HG03520 (cell line): Measurements from ENCODE around the gene NUBP1.
"Not testable (repeated sequence)": the region's sequence is repeated elsewhere in the genome, so short reads cannot be mapped to it uniquely, and the experiment has no call there.

ENCODE experiments used
- ATAC-seq: cut with Tn5 transposase; IDR thresholded peaks from one replicate; pipeline ENCODE4 v1.9.1; 2021; ENCODE audit warnings: mild to moderate bottlenecking, moderate library complexity; ENCODE audit not compliant: unreplicated experiment

The NUBP1 gene

DNA sequence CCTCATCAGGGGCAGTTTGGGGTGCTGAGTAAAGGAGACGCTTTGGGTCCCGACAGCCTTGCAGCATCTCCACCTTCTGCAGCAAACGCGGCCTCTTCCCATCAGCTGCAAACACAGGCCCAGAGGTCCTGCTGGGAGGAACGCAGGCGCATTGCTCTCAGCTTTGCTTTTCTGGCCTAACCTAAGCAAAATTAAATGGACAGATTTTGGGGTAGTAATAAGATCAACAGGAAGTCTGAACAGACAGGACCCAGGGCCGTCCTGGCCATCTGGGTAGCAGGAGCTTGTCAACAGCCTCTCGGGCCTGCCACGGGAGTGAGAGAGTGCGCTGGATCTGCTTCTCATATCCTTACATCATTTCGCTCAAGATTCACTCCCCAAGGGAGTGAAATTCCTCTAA lies 7.2 kb downstream of the NUBP1 start:
- ATAC-seq: no peak

DNA sequence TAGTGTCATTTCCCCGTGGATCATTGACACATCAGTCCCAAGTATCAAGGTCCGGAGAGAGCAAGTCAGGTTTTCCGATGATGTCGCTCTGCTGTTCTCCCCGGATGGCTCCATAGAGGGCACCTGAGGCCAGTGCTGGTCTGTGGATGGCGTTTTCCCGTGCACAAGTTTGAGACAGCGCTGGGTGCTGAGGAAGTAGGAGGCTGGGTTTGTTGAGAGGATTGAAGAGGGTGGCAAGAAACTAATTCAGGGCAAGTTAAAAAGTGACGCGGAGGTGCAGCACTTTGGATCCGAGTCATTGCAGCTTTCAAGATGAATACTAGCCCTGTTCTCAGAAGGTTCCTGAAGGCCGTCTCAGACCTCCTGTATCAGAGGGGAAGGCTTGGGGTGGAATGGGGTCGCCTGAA lies 7.7 kb downstream of the NUBP1 start:
- ATAC-seq: no peak

- no peak for ATAC-seq
Measured at GRCh38 chr16:10752843-10753523, 9.3 kb downstream of the NUBP1 start.

DNA sequence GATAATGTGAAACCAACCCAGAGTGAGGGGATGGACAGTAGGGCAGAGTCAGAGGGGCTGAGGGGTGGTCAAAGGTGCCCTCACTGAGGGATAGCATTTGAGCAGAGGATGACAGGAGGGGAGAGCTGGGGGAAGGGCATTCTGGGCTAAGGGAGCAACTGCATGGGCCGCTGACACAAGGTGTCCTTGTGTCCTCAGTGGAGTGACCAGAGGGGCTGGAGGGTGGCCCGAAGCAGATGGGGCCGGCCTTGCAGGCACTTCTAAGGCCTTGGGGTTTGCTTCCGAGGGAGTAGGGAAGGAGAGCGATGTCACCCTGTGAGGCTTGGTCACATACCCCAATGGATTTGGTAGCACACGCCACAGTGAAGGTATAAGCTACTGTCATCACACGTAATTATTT lies 10.0 kb downstream of the NUBP1 start:
- ATAC-seq: no peak

- no peak for ATAC-seq
Measured at GRCh38 chr16:10754941-10755340, 11.3 kb downstream of the NUBP1 start.

- ATAC-seq: no peak
Measured at GRCh38 chr16:10756574-10756973, 12.9 kb downstream of the NUBP1 start.

- no peak for ATAC-seq
Measured at GRCh38 chr16:10760858-10761257, 17.2 kb downstream of the NUBP1 start.

DNA sequence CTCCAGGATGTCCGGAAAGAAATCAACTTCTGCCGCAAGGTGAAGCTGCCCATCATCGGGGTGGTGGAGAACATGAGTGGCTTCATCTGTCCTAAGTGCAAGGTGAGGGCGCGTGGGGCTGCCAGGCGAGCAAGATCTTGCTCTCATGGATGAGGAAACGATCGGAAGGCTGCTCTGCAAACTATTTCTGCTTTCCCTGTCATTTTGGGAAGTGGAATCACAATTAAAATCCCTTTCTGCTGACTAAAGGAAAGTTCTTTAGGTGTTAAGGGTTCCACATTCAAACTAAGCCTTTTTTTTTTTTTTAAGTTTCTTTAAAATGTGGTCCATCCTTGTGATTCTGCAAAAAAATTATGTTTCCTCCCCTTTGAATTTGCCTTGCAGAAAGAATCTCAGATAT lies 17.7 kb downstream of the NUBP1 start:
- no peak for ATAC-seq

DNA sequence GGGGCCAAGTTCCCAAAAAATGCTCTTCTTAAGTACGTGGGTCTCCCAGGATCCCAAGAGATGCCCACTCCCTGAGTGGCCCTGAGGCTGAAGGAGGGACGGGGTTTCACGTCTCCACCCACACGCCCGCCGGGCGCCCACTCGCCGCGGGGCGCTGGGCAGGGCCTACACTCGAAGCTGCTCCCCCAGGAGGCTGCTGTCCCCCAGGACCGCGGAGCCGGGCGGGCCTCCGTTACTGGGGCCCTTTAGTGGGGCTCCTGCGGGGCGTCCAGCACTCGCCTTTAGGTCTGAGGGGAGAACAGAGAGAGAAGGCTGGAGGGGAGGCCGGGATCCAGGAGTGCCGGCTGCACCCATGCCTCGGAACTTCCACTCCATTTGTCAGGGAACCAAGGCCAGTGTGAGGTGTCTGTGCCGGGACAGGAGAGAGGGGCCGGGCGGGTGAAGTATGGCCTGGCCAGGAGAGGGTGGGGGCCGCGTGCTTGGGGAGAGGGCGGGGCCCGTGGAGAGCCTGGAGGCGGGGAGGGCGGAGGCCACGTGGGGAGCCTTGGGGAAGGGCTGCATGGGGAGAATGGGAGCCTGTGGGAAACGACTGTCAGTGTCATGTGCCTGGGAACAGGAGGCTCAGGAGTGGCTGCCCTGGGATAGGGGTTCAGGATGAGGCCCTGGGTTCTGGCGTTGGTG lies 18.8 kb downstream of the NUBP1 start:
- ATAC-seq: no peak

- no peak for ATAC-seq
Measured at GRCh38 chr16:10763456-10763855, 19.8 kb downstream of the NUBP1 start.

- ATAC-seq: no peak
Measured at GRCh38 chr16:10765772-10766171, 22.1 kb downstream of the NUBP1 start.

DNA sequence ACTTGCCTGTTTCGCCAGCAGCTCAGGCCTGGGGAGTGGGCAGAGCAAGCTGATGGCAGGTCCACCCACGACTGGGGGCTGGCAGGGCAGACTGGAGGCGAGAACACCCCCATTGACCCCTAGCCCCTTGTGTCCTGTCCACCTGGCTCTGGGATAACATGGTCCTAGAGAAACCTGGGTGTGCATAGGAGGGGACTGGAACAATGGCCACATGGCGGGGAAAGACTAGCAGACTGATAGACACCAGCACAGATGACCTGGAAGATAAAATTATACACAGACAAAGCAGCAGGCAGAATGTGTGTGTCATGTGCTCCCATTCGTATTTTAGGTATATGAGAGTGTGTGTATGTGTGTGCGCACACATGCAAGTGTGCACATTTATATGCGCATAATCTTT lies 23.5 kb downstream of the NUBP1 start:
- no peak for ATAC-seq

DNA sequence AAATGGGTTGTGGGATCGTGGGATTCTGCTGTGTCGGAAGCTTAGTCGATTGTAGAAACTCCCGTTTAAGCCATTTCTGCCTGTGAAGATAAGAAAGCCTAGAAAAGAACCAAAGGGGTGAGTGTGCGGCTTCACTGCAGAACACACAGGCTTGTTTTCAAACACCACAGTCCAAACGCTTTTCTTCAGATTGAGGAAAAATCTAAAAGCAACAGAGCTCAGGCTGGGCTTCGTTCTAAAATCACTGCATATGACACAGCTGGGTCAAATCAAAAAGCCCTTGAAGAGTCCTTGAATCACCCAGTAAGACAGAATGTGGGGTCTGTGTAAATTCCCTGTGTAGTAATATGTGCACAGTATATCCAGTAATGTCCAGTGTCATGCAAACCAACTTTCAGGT lies 25.7 kb downstream of the NUBP1 start:
- no peak for ATAC-seq

DNA sequence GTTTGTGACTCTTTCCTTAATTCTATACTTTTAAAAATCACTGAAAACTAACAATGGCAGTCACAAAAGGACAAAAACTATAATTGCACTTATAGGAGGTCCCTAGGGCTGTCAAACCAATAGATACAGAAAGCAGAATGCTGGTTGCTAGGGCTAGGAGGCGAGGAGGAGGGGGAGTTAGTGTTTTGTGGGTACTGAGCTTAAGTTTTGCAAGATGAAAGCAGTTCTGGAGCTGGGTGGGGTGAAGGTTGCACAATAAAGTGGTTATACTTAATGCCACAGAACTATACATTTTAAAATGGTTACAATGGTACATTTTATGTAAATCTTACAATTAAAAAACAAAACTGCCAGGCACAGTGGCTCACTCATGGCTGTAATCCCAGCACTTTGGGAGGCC lies 27.3 kb downstream of the NUBP1 start:
- no peak for ATAC-seq

DNA sequence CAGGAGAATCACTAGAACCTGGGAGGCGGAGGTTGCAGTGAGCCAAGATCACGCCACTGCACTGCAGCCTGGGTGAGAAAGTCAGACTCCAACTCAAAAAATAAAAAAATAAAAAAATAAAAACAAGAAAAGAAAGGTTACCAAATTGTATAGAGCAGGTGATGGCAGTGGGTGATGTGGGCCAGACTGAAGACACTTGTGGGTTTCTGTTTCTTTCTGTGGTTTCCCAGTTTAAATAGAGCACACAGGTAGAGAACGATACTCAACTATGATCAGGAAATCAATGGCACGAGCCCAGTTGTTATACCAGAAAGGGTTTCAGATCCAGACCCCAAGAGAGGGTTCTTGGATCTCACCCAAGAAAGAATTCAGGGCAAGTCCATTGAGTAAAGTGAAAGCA lies 32.6 kb downstream of the NUBP1 start:
- ATAC-seq: peak; percentile 68

DNA sequence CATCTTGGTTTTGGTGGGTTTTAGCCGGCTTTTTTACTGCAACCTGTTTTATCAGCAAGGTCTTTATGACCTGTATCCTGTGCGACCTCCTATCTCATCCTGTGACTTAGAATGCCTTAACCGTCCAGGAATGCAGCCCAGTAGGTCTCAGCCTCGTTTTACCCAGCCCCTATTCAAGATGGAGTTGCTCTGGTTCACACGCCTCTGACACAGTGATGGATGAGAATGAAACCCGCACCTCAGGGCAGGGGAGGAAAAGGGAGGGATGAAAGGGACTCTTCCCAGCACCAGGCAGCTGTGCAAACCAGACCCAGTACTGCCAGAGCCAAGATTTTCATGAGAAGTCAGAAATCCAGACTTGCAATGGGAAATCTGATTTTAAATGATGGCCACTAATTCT lies 33.3 kb downstream of the NUBP1 start:
- ATAC-seq: not testable (repeated sequence)

GRCh38 chr16:10777356-10777755 lies 33.7 kb downstream of the NUBP1 start:
- ATAC-seq: no peak

DNA sequence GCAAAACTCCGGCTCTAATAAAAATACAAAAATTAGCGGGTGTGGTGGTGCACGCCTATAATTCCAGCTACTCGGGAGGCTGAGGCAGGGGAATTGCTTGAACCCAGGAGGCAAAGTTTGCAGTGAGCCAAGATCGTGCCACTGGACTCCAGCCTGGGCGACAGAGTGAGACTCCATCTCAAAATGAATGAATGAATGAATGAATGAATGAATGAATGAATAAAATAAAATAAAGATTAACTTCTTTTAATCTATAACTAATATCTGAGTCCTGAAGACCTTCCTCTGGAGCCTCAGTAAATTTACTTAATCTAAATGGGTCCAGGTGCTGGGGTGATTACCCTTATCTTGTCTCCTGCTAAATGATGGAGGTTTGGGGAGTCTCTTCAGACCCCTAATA lies 36.3 kb downstream of the NUBP1 start:
- not testable (repeated sequence) for ATAC-seq

- ATAC-seq: no peak
Measured at GRCh38 chr16:10780628-10781027, 37.0 kb downstream of the NUBP1 start.

DNA sequence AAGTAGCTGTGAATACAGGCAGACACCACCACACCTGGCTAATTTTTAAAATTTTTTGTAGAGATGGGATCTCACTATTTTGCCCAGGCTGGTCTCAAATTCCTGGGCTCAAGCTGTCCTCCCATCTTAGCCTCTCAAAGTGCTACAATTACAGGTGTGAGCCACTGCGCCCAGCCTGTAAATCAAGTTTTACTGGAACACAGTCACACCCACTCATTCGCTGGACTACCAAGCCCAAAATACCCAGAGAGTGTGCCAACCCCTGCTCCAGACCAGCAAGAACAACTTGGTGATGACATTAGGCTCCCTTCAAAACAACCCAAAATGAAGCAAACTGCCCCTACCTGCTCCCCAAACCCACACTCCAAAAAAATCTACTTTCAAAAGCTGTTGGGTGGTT lies 39.0 kb downstream of the NUBP1 start:
- no peak for ATAC-seq

GRCh38 chr16:10787304-10787703 lies 43.7 kb downstream of the NUBP1 start:
- no peak for ATAC-seq

GRCh38 chr16:10788630-10789029 lies 45.0 kb downstream of the NUBP1 start:
- ATAC-seq: not testable (repeated sequence)

DNA sequence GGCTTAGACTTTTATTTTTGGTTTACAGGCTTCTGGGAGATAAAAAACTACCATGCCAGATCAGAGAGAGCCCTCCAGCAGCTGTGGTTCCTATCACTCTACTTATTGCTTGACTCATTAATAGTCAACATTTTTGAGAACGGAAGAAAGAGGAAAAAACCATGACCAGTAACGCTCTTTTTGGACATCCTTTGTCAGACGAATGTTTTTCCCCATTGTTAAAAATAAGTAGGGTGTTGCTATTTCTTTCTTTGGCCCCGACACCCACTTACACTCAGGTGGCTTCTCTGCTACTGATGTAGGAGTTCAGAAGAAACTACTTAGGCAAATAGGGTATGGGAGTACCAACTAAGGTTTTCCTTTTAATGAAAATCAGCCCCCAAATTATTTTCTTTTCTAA lies 47.4 kb downstream of the NUBP1 start:
- no peak for ATAC-seq
